ENCODE results near the gene ARGLU1. TPM values are rescaled to one million over a fixed set of nuclear protein-coding genes. Genes with fewer than 3 reads are reported as not detected.
A peak's percentile ranks its signal among the peaks of the same experiment; 100 is the strongest.

The ARGLU1 gene
- total RNA-seq, 1 experiment from 2014 or later: 94.4 TPM

DNA sequence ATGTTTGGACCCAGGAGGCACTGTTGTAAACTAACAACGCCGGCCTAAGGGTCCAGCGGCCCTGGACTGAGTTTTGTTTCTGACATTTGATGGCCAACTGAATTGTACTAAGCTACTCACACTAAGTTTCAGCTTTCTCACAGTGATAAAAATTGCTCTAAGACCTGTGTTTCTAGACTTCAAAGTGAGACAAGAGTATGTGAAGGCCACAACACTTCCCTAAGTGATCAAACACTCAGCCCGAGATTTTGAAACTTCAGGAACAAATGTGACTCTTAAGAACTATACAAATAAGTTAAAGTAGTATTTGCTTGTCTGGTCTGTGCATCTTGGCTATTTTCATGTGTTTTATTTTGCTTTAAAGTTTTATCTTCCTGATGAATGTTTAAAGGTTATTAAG is 62.6 kb downstream of the ARGLU1 start:
- no TSS peak for BruUV-seq (replicated peaks)
- peaks cover 20% of the 10 kb centered on the region for H3K4me1 Mint-ChIP-seq (ENCODE audit: insufficient read depth, unreplicated experiment)
- intact Hi-C loops (cut with micrococcal nuclease): loop anchor here (5.0 kb wide), 1 partner anchor 128 kb away; no protein-coding TSS in a partner anchor
- POLR2A ChIA-PET: interaction anchor here (0.5 kb wide), 1 partner anchor 1453 kb away, joined by 3 read pairs; no protein-coding TSS in a partner anchor
- no peak for DNase-seq (ENCODE audit: unreplicated experiment)
- H3K27ac Mint-ChIP-seq (ENCODE audit: low read depth, unreplicated experiment): peak overlapping the region; percentile 76
- TF ChIP-seq, protein P1, sequence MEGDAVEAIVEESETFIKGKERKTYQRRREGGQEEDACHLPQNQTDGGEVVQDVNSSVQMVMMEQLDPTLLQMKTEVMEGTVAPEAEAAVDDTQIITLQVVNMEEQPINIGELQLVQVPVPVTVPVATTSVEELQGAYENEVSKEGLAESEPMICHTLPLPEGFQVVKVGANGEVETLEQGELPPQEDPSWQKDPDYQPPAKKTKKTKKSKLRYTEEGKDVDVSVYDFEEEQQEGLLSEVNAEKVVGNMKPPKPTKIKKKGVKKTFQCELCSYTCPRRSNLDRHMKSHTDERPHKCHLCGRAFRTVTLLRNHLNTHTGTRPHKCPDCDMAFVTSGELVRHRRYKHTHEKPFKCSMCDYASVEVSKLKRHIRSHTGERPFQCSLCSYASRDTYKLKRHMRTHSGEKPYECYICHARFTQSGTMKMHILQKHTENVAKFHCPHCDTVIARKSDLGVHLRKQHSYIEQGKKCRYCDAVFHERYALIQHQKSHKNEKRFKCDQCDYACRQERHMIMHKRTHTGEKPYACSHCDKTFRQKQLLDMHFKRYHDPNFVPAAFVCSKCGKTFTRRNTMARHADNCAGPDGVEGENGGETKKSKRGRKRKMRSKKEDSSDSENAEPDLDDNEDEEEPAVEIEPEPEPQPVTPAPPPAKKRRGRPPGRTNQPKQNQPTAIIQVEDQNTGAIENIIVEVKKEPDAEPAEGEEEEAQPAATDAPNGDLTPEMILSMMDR (IDR thresholded peaks at IDR 0.05; ENCODE audit: unreplicated experiment): no peak
- H3K36me3 Mint-ChIP-seq (ENCODE audit: insufficient read depth, unreplicated experiment): peaks cover 14% of the 10 kb centered on the region
- H3K9me3 Mint-ChIP-seq (ENCODE audit: unreplicated experiment): no peaks in the 10 kb centered on the region
- CTCF ChIA-PET: interaction anchor here (0.8 to 1.6 kb wide), 2 partner anchors 10 to 17 kb away, joined by 3 to 6 read pairs; no protein-coding TSS in a partner anchor
- H3K4me3 Mint-ChIP-seq (ENCODE audit: unreplicated experiment): no peak overlapping the region
- H3K27me3 Mint-ChIP-seq (ENCODE audit: insufficient read depth, unreplicated experiment): no peaks in the 10 kb centered on the region

- Mint-ChIP-seq H3K27ac (ENCODE audit: low read depth, unreplicated experiment) (peak overlapping the region; percentile 90), H3K4me3 (ENCODE audit: unreplicated experiment) (no peak overlapping the region), H3K36me3 (ENCODE audit: insufficient read depth, unreplicated experiment) (peaks cover 16% of the 10 kb centered on the region), H3K4me1 (ENCODE audit: insufficient read depth, unreplicated experiment) (peaks cover 33% of the 10 kb centered on the region), H3K27me3 (ENCODE audit: insufficient read depth, unreplicated experiment) (no peaks in the 10 kb centered on the region), H3K9me3 (ENCODE audit: unreplicated experiment) (no peaks in the 10 kb centered on the region)
- POLR2A ChIA-PET: interaction anchor here (0.8 to 1.5 kb wide), 7 partner anchors 9 to 839 kb away, joined by 3 to 9 read pairs (median 4); no protein-coding TSS in a partner anchor
- intact Hi-C loops (cut with micrococcal nuclease): no loop called here
- CTCF ChIA-PET: interaction anchor here (0.6 to 1.6 kb wide), 4 partner anchors 10 to 27 kb away, joined by 3 to 6 read pairs (median 3); no protein-coding TSS in a partner anchor
- BruUV-seq (replicated peaks): no TSS peak
- no peak for DNase-seq (ENCODE audit: unreplicated experiment)
- TF ChIP-seq, protein P1 (IDR thresholded peaks at IDR 0.05; ENCODE audit: unreplicated experiment): no peak
Observed at GRCh38 chr13:106503730-106504453, 64.0 kb downstream of the ARGLU1 start.

DNA sequence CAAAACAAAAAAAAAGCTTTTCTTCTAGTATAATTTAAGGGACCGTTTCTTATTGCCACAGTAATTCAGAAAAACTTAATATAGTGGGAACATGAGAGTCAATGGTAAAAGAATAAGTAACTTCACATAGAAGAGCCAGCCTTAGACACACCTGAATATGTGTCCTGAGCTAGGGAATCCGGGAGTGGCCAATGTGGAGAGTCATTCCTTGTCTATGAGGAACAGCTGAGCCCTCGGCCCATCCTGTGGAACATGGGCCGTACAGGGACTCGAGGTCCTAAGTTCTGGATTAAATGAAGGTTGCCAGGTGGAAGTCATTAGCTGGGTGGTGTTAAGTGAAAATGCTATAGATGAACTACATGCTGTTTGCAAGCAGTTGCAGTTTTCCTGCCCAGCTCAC is 64.7 kb downstream of the ARGLU1 start:
- TF ChIP-seq, protein P1 (IDR thresholded peaks at IDR 0.05; ENCODE audit: unreplicated experiment): no peak
- POLR2A ChIA-PET: interaction anchor here (0.6 to 1.5 kb wide), 8 partner anchors 8 to 1682 kb away, joined by 3 to 9 read pairs (median 4); no protein-coding TSS in a partner anchor
- DNase-seq (ENCODE audit: unreplicated experiment): no peak
- CTCF ChIA-PET: interaction anchor here (0.6 to 1.1 kb wide), 4 partner anchors 10 to 30 kb away, joined by 3 to 5 read pairs (median 3); no protein-coding TSS in a partner anchor
- peaks cover 37% of the 10 kb centered on the region for H3K4me1 Mint-ChIP-seq (ENCODE audit: insufficient read depth, unreplicated experiment)
- H3K9me3 Mint-ChIP-seq (ENCODE audit: unreplicated experiment): no peaks in the 10 kb centered on the region
- no peaks in the 10 kb centered on the region for H3K27me3 Mint-ChIP-seq (ENCODE audit: insufficient read depth, unreplicated experiment)
- no TSS peak for BruUV-seq (replicated peaks)
- intact Hi-C loops (cut with micrococcal nuclease): no loop called here
- H3K36me3 Mint-ChIP-seq (ENCODE audit: insufficient read depth, unreplicated experiment): peaks cover 17% of the 10 kb centered on the region
- H3K27ac Mint-ChIP-seq (ENCODE audit: low read depth, unreplicated experiment): peak overlapping the region; percentile 90
- no peak overlapping the region for H3K4me3 Mint-ChIP-seq (ENCODE audit: unreplicated experiment)

GRCh38 chr13:106500445-106500844 is 67.5 kb downstream of the ARGLU1 start:
- Mint-ChIP-seq H3K4me1 (ENCODE audit: insufficient read depth, unreplicated experiment) (peaks cover 44% of the 10 kb centered on the region), H3K9me3 (ENCODE audit: unreplicated experiment) (no peaks in the 10 kb centered on the region), H3K4me3 (ENCODE audit: unreplicated experiment) (no peak overlapping the region), H3K36me3 (ENCODE audit: insufficient read depth, unreplicated experiment) (peaks cover 21% of the 10 kb centered on the region), H3K27ac (ENCODE audit: low read depth, unreplicated experiment) (peak overlapping the region; percentile 79), H3K27me3 (ENCODE audit: insufficient read depth, unreplicated experiment) (no peaks in the 10 kb centered on the region)
- no TSS peak for BruUV-seq (replicated peaks)
- ChIA-PET CTCF (interaction anchor here (0.7 kb wide), 1 partner anchor 156 kb away, joined by 3 read pairs; no protein-coding TSS in a partner anchor), POLR2A (interaction anchor here (0.5 kb wide), 1 partner anchor 11 kb away, joined by 3 read pairs; no protein-coding TSS in a partner anchor)
- DNase-seq (ENCODE audit: unreplicated experiment): no peak
- TF ChIP-seq, protein P1 (IDR thresholded peaks at IDR 0.05; ENCODE audit: unreplicated experiment): no peak
- intact Hi-C loops (cut with micrococcal nuclease): no loop called here
